Measurements from ENCODE around the gene HIPK2. TPM values are rescaled to one million over a fixed set of nuclear protein-coding genes. Genes with fewer than 3 reads are reported as not detected.

HIPK2 gene
- total and polyA plus RNA-seq, 8 donors: 3.4 to 103 (median 38.6) TPM

DNA sequence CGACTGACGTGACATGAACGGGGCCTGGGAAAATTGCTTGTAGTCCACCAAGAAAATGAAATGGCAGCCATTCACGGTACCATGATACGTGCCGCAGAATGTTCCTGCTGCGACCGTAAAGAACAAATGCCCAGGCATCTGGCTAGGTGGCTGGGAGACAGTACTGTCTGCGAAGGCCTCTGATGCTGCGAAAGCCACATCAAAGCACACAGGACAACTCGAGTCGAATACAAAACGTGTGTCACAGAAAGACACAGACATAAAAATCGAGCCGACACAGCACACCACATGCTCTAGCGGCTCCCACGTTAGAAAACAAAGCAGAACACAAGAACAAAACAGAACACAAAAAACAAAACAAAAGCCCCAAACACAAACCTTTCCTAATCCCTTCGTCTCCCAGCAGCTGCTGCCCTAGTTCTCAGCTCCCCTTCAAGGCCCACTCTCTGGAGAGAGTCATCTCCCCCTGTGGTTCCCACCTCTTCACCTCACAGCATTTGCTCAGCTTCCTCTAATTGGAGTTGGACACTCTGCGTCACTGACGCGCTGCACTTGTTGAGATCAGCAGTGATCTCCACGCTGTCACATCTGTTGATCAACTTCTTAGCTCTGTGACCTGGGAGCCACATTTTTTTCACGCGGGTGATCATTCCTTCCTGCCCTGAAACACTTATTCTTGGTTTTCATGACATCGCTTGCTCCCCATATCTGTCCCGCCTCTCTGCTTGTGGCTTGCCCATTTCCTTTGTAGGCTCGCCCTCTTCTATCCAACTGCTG is 142.1 kb downstream of the HIPK2 start:
- H3K27me3 ChIP-seq: no peaks in the 10 kb centered on the region
- peaks cover 11 to 52% (median 35%) of the 10 kb centered on the region in 4 donors for H3K36me3 ChIP-seq
- 83 to 89% (median 85%) methylated on average over 27 of the region's 27 CpGs for WGBS, 5 donors
- no peak overlapping the region for H3K27ac ChIP-seq
- peaks cover 0 to 16% (median 4%) of the 10 kb centered on the region in 4 donors for H3K4me1 ChIP-seq
- H3K4me3 ChIP-seq: no peak overlapping the region
- intact Hi-C loops (cut with DNase I; ENCODE audit: low total_unique reads): no loop called here
- TF ChIP-seq EP300 (IDR thresholded peaks at IDR 0.05) (no peak), POLR2AphosphoS5 (IDR thresholded peaks at IDR 0.05) (no peak), POLR2A (IDR thresholded peaks at IDR 0.05) (no peak)
- TF ChIP-seq, protein P1, sequence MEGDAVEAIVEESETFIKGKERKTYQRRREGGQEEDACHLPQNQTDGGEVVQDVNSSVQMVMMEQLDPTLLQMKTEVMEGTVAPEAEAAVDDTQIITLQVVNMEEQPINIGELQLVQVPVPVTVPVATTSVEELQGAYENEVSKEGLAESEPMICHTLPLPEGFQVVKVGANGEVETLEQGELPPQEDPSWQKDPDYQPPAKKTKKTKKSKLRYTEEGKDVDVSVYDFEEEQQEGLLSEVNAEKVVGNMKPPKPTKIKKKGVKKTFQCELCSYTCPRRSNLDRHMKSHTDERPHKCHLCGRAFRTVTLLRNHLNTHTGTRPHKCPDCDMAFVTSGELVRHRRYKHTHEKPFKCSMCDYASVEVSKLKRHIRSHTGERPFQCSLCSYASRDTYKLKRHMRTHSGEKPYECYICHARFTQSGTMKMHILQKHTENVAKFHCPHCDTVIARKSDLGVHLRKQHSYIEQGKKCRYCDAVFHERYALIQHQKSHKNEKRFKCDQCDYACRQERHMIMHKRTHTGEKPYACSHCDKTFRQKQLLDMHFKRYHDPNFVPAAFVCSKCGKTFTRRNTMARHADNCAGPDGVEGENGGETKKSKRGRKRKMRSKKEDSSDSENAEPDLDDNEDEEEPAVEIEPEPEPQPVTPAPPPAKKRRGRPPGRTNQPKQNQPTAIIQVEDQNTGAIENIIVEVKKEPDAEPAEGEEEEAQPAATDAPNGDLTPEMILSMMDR (IDR thresholded peaks at IDR 0.05): no peak
- peak in 1 of 2 donors; percentile 70 for DNase-seq
- no peaks in the 10 kb centered on the region for H3K9me3 ChIP-seq

DNA sequence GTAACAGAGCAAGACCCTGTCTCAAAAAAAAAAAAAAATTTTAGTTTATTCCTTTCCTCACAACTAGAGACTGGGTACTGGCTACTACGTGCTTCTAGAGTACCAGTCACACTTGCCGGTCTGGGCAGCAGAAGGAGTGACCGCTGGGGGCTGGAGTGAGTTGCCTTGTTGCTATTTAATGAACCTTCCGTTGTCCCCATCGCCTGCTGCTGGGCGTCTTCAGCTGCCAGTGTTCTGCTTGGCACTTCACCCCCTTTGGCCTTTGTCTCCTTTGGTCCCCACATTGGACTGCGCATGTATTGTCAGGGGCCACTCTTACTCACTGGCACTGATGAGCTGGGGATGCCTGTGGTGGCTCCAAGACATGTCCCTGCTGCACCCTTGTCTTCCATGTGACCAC is 143.7 kb downstream of the HIPK2 start:
- TF ChIP-seq POLR2A (IDR thresholded peaks at IDR 0.05) (no peak), POLR2AphosphoS5 (IDR thresholded peaks at IDR 0.05) (no peak), EP300 (IDR thresholded peaks at IDR 0.05) (no peak)
- TF ChIP-seq, protein P1 (IDR thresholded peaks at IDR 0.05): no peak
- Histone ChIP-seq H3K9me3 (no peaks in the 10 kb centered on the region), H3K27ac (no peak overlapping the region), H3K36me3 (peaks cover 23 to 62% (median 50%) of the 10 kb centered on the region in 4 donors), H3K27me3 (no peaks in the 10 kb centered on the region), H3K4me1 (peaks cover 0 to 7% (median 3%) of the 10 kb centered on the region in 4 donors), H3K4me3 (no peak overlapping the region)
- WGBS, 5 donors: 90 to 95% (median 93%) methylated on average over 7 of the region's 7 CpGs
- no peak for DNase-seq
- intact Hi-C loops (cut with DNase I; ENCODE audit: low total_unique reads): no loop called here

DNA sequence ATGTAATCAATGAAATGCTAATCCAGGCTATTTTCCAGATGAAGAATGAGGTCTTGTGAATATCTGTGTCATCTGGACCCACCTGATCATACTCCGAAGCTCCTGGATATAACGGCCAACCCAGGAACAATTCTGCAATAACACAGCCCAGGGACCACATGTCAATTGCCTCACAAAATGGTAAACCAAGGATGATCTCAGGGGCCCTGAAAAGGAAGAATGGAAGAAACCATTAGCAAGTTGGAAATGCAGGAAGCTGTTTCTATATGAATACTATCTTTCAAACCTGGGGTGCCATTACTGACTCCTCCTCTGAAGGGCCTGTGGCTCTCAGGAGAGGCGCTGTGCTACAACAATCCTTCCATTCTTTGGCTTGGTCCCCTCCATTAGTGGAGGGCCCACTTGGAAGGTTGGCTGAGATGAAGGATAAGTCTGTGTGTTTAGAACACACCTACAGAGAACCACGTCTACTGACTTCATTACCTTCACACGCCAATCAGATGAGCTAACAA is 146.2 kb downstream of the HIPK2 start:
- Histone ChIP-seq H3K9me3 (no peaks in the 10 kb centered on the region), H3K27me3 (no peaks in the 10 kb centered on the region), H3K4me3 (no peak overlapping the region), H3K27ac (no peak overlapping the region), H3K36me3 (peaks cover 47 to 80% (median 71%) of the 10 kb centered on the region in 4 donors), H3K4me1 (peaks cover 0 to 6% (median 0%) of the 10 kb centered on the region in 4 donors)
- no peak for DNase-seq
- TF ChIP-seq POLR2A (IDR thresholded peaks at IDR 0.05) (no peak), EP300 (IDR thresholded peaks at IDR 0.05) (no peak), POLR2AphosphoS5 (IDR thresholded peaks at IDR 0.05) (no peak)
- TF ChIP-seq, protein P1 (IDR thresholded peaks at IDR 0.05): no peak
- intact Hi-C loops (cut with DNase I; ENCODE audit: low total_unique reads): no loop called here
- WGBS, 5 donors: 82 to 95% (median 91%) methylated on average over 5 of the region's 5 CpGs

DNA sequence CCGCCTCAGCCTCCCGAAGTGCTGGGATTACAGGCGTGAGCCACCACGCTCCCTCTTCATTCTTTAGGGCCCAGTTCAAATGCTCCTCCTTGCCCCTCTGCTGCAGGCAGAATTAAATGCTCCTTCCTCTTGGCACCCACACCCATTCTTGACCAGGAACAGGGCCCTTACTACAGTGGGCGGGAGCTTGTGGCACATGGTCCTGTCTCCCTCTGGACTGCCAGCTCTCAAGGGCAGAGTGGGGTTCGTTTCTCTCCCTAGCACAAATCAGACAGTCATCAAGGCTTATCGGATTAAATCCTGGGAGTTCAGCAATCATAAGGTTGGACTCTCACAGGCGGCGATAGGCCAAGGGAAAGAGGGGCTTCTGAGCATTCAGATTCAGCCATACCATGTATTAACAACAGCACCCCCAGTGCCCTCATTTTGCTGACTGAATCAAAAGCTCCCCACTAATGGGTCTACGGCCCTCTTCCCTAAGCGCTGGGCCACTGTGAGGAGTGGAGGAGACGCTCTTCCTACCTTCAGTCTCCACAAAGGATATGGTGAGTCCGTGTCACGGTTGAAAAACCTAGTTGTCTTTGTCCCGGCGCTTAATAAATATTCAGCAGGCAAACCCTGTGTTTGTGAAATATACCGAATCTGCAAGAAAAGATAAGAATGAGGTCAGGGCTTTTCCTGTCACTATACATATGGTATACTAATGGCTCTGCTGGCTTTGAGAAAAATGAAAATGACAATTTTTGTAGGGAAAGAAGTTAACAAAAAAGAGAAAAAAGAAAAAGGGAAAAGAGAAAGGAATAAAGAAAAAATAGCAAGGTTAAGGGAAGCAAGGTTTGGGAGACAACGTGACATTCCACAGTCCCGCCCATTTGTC is 146.9 kb downstream of the HIPK2 start:
- Histone ChIP-seq H3K36me3 (peaks cover 54 to 86% (median 78%) of the 10 kb centered on the region in 4 donors), H3K27me3 (no peaks in the 10 kb centered on the region), H3K27ac (no peak overlapping the region), H3K4me3 (no peak overlapping the region), H3K4me1 (no peaks in the 10 kb centered on the region), H3K9me3 (no peaks in the 10 kb centered on the region)
- TF ChIP-seq POLR2AphosphoS5 (IDR thresholded peaks at IDR 0.05): no peak
- no peak for TF ChIP-seq POLR2A (IDR thresholded peaks at IDR 0.05)
- TF ChIP-seq, protein P1 (IDR thresholded peaks at IDR 0.05): no peak
- TF ChIP-seq EP300 (IDR thresholded peaks at IDR 0.05): no peak
- intact Hi-C loops (cut with DNase I; ENCODE audit: low total_unique reads): no loop called here
- WGBS, 5 donors: 80 to 89% (median 86%) methylated on average over 19 of the region's 19 CpGs
- DNase-seq: no peak

All from stomach (tissue), 9 donors.